Lower leg skin (tissue), 4 donors: Measurements from ENCODE around the gene EPG5. TPM values are rescaled to one million over a fixed set of nuclear protein-coding genes. Genes with fewer than 3 reads are reported as not detected.

Experiments
- DNase-seq, 2 donors: peaks; one replicate each; pipeline ENCODE4 v3.0.0-alpha.2; 2019; ENCODE audit warnings: low spot score in 2 of 2
- H3K4me3 ChIP-seq: fragments of 200-600 bp; sonication (generic); 2 replicates; pipeline ENCODE4 v1.5.1; 2017; ENCODE audit warnings: mild to moderate bottlenecking, low read depth; ENCODE audit not compliant: poor library complexity, severe bottlenecking
- CTCF ChIP-seq, 3 donors: fragments of 450-650 bp; IDR thresholded peaks; one replicate each; pipeline ENCODE4 v1.5.1; 2016; ENCODE audit warnings: antibody characterized with exemption in 3 of 3, mild to moderate bottlenecking in 3 of 3, moderate library complexity in 2 of 3
- POLR2A ChIP-seq, 2 donors: fragments of 450-650 bp; IDR thresholded peaks; one replicate each; pipeline ENCODE4 v1.6.1; 2016 to 2017; ENCODE audit warnings: antibody characterized with exemption in 2 of 2, mild to moderate bottlenecking in 1 of 2, moderate library complexity in 1 of 2
- WGBS, 2 donors: methylation state at CpG; one replicate each; pipeline ENCODE4 v1.1.5; 2018; 5-methylcytosine and 5-hydroxymethylcytosine counted together
- intact Hi-C: fragments of 100-400 bp; cut with DNase I; formaldehyde crosslinking; loops from one replicate; pipeline ENCODE4 v1.15.0; 2023; ENCODE audit warnings: low total_unique reads
- total RNA-seq, 4 donors: library from RNA; depleted of rRNA; stranded (reverse); fragments of >200 nt; gene quantifications; one replicate each; pipeline ENCODE4 v1.1.0, GENCODE V29; 2016

EPG5 gene
- total RNA-seq, 4 donors from 2014 or later: 22.5 to 44.0 (median 39.8) TPM

GRCh38 chr18:45879681-45880655 lies 87.2 kb downstream of the EPG5 start:
- peak in 1 of 3 donors; percentile 58 for TF ChIP-seq CTCF (IDR thresholded peaks at IDR 0.05)
- no peak for TF ChIP-seq POLR2A (IDR thresholded peaks at IDR 0.05)
- DNase-seq: peak; percentile 35 to 91
- intact Hi-C loops: loop anchor here (10.0 kb wide), 2 partner anchors 165 to 195 kb away; no protein-coding TSS in a partner anchor
- H3K4me3 ChIP-seq: no peak overlapping the region
- 37 to 43% methylated on average over 16 to 17 of the region's 17 CpGs for WGBS, 2 donors

GRCh38 chr18:45877403-45877802 lies 89.7 kb downstream of the EPG5 start:
- no peak for DNase-seq
- intact Hi-C loops: loop anchor here (10.0 kb wide), 2 partner anchors 163 to 193 kb away; no protein-coding TSS in a partner anchor
- 98% methylated on average over 3 of the region's 3 CpGs for WGBS, 2 donors
- H3K4me3 ChIP-seq: no peak overlapping the region
- TF ChIP-seq POLR2A (IDR thresholded peaks at IDR 0.05): no peak
- no peak for TF ChIP-seq CTCF (IDR thresholded peaks at IDR 0.05)

GRCh38 chr18:45876161-45876560 lies 91.0 kb downstream of the EPG5 start:
- intact Hi-C loops: loop anchor here (10.0 kb wide), 2 partner anchors 161 to 191 kb away; no protein-coding TSS in a partner anchor
- DNase-seq: no peak
- H3K4me3 ChIP-seq: no peak overlapping the region
- whole genome bisulfite sequencing, 2 donors: 92 to 95% methylated on average over 3 of the region's 3 CpGs
- TF ChIP-seq CTCF (IDR thresholded peaks at IDR 0.05) (no peak), POLR2A (IDR thresholded peaks at IDR 0.05) (no peak)

GRCh38 chr18:45874491-45875184 lies 92.5 kb downstream of the EPG5 start:
- 82 to 86% methylated on average over 5 of the region's 5 CpGs for WGBS, 2 donors
- DNase-seq: no peak
- TF ChIP-seq CTCF (IDR thresholded peaks at IDR 0.05) (no peak), POLR2A (IDR thresholded peaks at IDR 0.05) (no peak)
- intact Hi-C loops: loop anchor here (10.0 kb wide), 2 partner anchors 160 to 190 kb away; no protein-coding TSS in a partner anchor
- H3K4me3 ChIP-seq: no peak overlapping the region

- intact Hi-C loops: loop anchor here (10.0 kb wide), 2 partner anchors 157 to 187 kb away; no protein-coding TSS in a partner anchor
- no peak overlapping the region for H3K4me3 ChIP-seq
- no peak for DNase-seq
- WGBS, 2 donors: 73 to 78% methylated on average over 5 of the region's 5 CpGs
- no peak for TF ChIP-seq POLR2A (IDR thresholded peaks at IDR 0.05)
- no peak for TF ChIP-seq CTCF (IDR thresholded peaks at IDR 0.05)
Measured at GRCh38 chr18:45871431-45872084, 95.6 kb downstream of the EPG5 start.
